ENCODE measurements around the gene COL7A1. TPM values are rescaled to one million over a fixed set of nuclear protein-coding genes. Genes with fewer than 3 reads are reported as not detected.
A peak's percentile ranks its signal among the peaks of the same experiment; 100 is the strongest.

COL7A1 gene
- total and polyA plus RNA-seq, 12 donors: 0.35 to 66.9 (median 3.1) TPM

- Histone ChIP-seq H3K4me1 (replicated peaks in 1 of 2) (peaks cover 8 to 12% of the 10 kb centered on the region in 2 donors), H3K9me3 (replicated peaks in 1 of 3) (no peaks in the 10 kb centered on the region), H3K4me3 (no peak overlapping the region), H3K27ac (no peak overlapping the region), H3K27me3 (no peaks in the 10 kb centered on the region), H3K36me3 (replicated peaks in 1 of 2) (peaks cover 0 to 30% of the 10 kb centered on the region in 2 donors)
- 79 to 97% (median 85%) methylated on average over 4 to 5 of the region's 5 CpGs for WGBS, 4 donors
- TF ChIP-seq CTCF (IDR thresholded peaks at IDR 0.05) (no peak), POLR2A (IDR thresholded peaks at IDR 0.05) (no peak)
- no peak for DNase-seq
- intact Hi-C loops (cut with DNase I): no loop called here
Measured at GRCh38 chr3:48596157-48596556, 1.0 kb upstream of the COL7A1 start.

GRCh38 chr3:48595526-48596121, 495 bp upstream of the COL7A1 start:
- Histone ChIP-seq H3K9me3 (replicated peaks in 1 of 3) (no peaks in the 10 kb centered on the region), H3K4me3 (peak overlapping the region in 1 of 4 donors; percentile 43), H3K36me3 (replicated peaks in 1 of 2) (peaks cover 0 to 25% of the 10 kb centered on the region in 2 donors), H3K27ac (peak overlapping the region in 1 of 5 donors; percentile 13), H3K27me3 (no peaks in the 10 kb centered on the region), H3K4me1 (replicated peaks in 1 of 2) (peaks cover 8 to 12% of the 10 kb centered on the region in 2 donors)
- intact Hi-C loops (cut with DNase I): no loop called here
- peak; percentile 51 to 81 (median 64) for DNase-seq
- WGBS, 4 donors: 28 to 54% (median 36%) methylated on average over 5 to 10 of the region's 10 CpGs
- TF ChIP-seq POLR2A (IDR thresholded peaks at IDR 0.05) (no peak), CTCF (IDR thresholded peaks at IDR 0.05) (no peak)

GRCh38 chr3:48594417-48595049, 596 bp downstream of the COL7A1 start:
- no peaks in the 10 kb centered on the region for H3K9me3 ChIP-seq (replicated peaks in 1 of 3)
- WGBS, 4 donors: 43 to 58% (median 49%) methylated on average over 29 to 39 of the region's 39 CpGs
- no peak overlapping the region for H3K27ac ChIP-seq
- no peak for TF ChIP-seq POLR2A (IDR thresholded peaks at IDR 0.05)
- TF ChIP-seq CTCF (IDR thresholded peaks at IDR 0.05): no peak
- intact Hi-C loops (cut with DNase I): no loop called here
- peaks cover 8 to 12% of the 10 kb centered on the region in 2 donors for H3K4me1 ChIP-seq (replicated peaks in 1 of 2)
- H3K27me3 ChIP-seq: no peaks in the 10 kb centered on the region
- H3K4me3 ChIP-seq: peak overlapping the region in 1 of 4 donors; percentile 43
- peaks cover 0 to 14% of the 10 kb centered on the region in 2 donors for H3K36me3 ChIP-seq (replicated peaks in 1 of 2)
- no peak for DNase-seq

GRCh38 chr3:48593337-48593736, 1.8 kb downstream of the COL7A1 start:
- Histone ChIP-seq H3K27ac (no peak overlapping the region), H3K36me3 (replicated peaks in 1 of 2) (peaks cover 0 to 2% of the 10 kb centered on the region in 2 donors), H3K27me3 (no peaks in the 10 kb centered on the region), H3K9me3 (replicated peaks in 1 of 3) (no peaks in the 10 kb centered on the region), H3K4me1 (replicated peaks in 1 of 2) (peaks cover 8 to 12% of the 10 kb centered on the region in 2 donors), H3K4me3 (no peak overlapping the region)
- intact Hi-C loops (cut with DNase I): no loop called here
- no peak for TF ChIP-seq CTCF (IDR thresholded peaks at IDR 0.05)
- no peak for TF ChIP-seq POLR2A (IDR thresholded peaks at IDR 0.05)
- no peak for DNase-seq
- 92 to 97% (median 93%) methylated on average over 6 to 9 of the region's 9 CpGs for whole genome bisulfite sequencing, 4 donors

All from adrenal gland (tissue), 12 donors.